Ovary (tissue), 9 donors: ENCODE measurements around the gene CEP72. TPM values are rescaled to one million over a fixed set of nuclear protein-coding genes. Genes with fewer than 3 reads are reported as not detected.

Experiments used
- DNase-seq, 5 donors: peaks; one replicate each; pipeline ENCODE4 v3.0.0-alpha.2; 2019 to 2020
- H3K27ac ChIP-seq, 2 donors: fragments of 200-600 bp; one replicate each; pipeline versions ENCODE4 v1.5.1 to v1.8.0; 2019 to 2022
- H3K27me3 ChIP-seq: fragments of 200-600 bp; one replicate; pipeline ENCODE4 v1.8.0; 2022
- H3K36me3 ChIP-seq: fragments of 200-600 bp; sonication (generic); one replicate; pipeline ENCODE4 v1.5.1; 2019
- H3K4me1 ChIP-seq: one replicate; pipeline ENCODE4 v1.8.1; 2013; ENCODE audit warnings: mild to moderate bottlenecking, moderate library complexity; ENCODE audit not compliant: insufficient read depth
- H3K4me3 ChIP-seq: fragments of 200-600 bp; sonication (generic); one replicate; pipeline ENCODE4 v1.5.1; 2017
- H3K9me3 ChIP-seq, 2 donors: fragments of 200-600 bp in 1 of 2; sonication (generic) in 1 of 2; one replicate each; pipeline versions ENCODE4 v1.5.1 to v1.8.1; 2013 to 2019; ENCODE audit warnings: mild to moderate bottlenecking in 1 of 2, moderate library complexity in 1 of 2
- EP300 ChIP-seq: sonication (generic); formaldehyde crosslinking; IDR thresholded peaks from one replicate; pipeline ENCODE4 v1.6.1; 2017; ENCODE audit warnings: antibody characterized with exemption
- POLR2A ChIP-seq: fragments of 450-650 bp; IDR thresholded peaks from one replicate; pipeline ENCODE4 v1.6.1; 2017; ENCODE audit warnings: antibody characterized with exemption, mild to moderate bottlenecking, moderate library complexity
- WGBS, 3 donors: extraction: QIAGEN DNeasy Blood & Tissue Kit in 1 of 3; methylation state at CpG; one replicate each; pipeline versions ENCODE4 v1.1.5 to v1.1.7; 2013 to 2017; 5-methylcytosine and 5-hydroxymethylcytosine counted together
- intact Hi-C, 4 donors: fragments of 100-400 bp; cut with DNase I; formaldehyde crosslinking; loops; one replicate each; pipeline versions ENCODE4 v1.11.0 to v1.15.1; 2022 to 2023
- polyA plus RNA-seq, 2 donors: library from polyadenylated mRNA; stranded (reverse); fragments of 200-250 nt in 1 of 2; fragments of 350-450 nt in 1 of 2; fragmentation: Illumina TruSeq in 1 of 2; extraction: RNeasy Lipid Tissue Mini Kit (QIAGEN cat#74804) in 1 of 2; gene quantifications; one replicate each; pipeline ENCODE4 v1.2.3, GENCODE V29; 2013 to 2014
- total RNA-seq, 7 donors: library from RNA; depleted of rRNA in 2 of 7; stranded (reverse); fragments of >200 nt in 2 of 7; fragmentation: NEBNext Ultra II Directional in 3 of 7; extraction: Animal tissue kit (Norgen Biotek cat#: 25700) in 3 of 7; gene quantifications; one replicate each; pipeline versions ENCODE4 v1.1.0 to v1.2.4, GENCODE V29; 2016 to 2023
- TF ChIP-seq, protein P1 (sequence below), 3 donors: fragments of 450-650 bp in 2 of 3; fragments of 200-600 bp in 1 of 3; IDR thresholded peaks; one replicate each; pipeline versions ENCODE4 v1.5.1 to v1.8.0; 2016 to 2022; ENCODE audit warnings: antibody characterized with exemption in 3 of 3, mild to moderate bottlenecking in 1 of 3
- donor health status: DM: no; HTN: no; CAD: no; lungs with moderate emphysema.
- donor health status: DM: no; HTN: no; CAD: no.
- donor health status: Bipolar disorder and iron deficiency.
- donor health status: DM: yes; HTN: yes; CAD: no.
- donor health status: DM: no; HTN: no; CAD: no.
- donor health status: DM: yes; HTN: yes; CAD: no.

The CEP72 gene
- total and polyA plus RNA-seq, 9 donors: 1.6 to 11.2 (median 7.7) TPM

DNA sequence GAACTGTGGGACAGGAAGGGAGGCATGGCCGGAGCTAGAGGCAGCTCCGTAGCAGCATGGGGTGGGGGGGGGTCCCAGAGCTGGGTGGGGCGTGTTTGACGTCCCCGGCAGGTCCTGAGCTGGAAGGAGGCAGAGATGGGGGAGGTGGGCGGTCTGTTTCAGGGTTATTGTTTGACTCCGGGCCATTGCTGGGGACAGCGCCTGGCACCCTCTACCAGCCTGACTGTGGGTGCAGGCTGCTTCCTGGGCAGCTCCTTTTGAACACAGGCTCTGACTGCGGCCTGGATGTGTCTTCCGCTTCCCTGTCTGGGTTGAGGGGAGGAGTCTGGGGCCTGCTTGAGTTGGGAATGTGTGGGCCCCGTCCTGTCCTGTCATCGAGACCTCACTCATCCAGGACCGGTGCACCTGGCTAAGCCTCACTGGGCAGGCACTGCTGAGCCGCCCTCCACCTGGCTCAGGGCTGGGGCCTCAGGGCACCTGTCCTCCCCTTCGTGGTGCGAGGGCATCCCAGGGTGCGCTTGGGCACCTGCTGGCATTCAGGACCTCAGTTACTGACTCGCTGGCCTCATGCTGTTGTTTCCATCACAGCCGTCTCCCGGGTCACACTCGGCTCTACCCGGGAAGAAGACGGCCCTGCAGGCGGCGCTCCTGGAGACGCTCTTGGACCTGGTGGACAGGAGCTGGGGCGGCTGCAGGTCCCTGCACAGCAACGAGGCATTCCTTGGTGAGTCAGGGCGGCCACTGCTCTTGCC, 26.5 kb downstream of the CEP72 start:
- intact Hi-C loops: no loop called here
- WGBS, 3 donors: 90 to 93% (median 91%) methylated on average over 25 to 29 of the region's 29 CpGs

DNA sequence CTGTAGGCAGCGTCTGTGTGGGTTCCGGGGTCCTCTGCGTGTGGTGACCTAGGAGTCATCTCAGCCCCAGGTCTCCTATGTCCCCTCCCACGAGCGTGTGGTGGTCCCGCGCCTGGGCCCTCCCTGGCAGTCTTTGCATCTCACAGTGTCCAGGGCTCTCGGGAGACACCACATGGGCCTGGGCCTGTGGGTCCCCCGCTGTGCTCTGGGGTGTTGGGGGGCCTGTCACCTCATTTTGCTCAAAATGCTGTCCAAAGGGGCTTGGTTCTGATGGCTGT, 27.1 kb downstream of the CEP72 start:
- no peaks in the 10 kb centered on the region for H3K36me3 ChIP-seq
- intact Hi-C loops: no loop called here
- peak in 1 of 5 donors; percentile 23 for DNase-seq

More for the DNA sequence above, 26.5 kb downstream of the CEP72 start:
- H3K9me3 ChIP-seq: no peaks in the 10 kb centered on the region
- H3K4me3 ChIP-seq: no peak overlapping the region
- H3K27me3 ChIP-seq: no peaks in the 10 kb centered on the region
- peak in 1 of 5 donors; percentile 24 for DNase-seq
- TF ChIP-seq POLR2A (no peak), EP300 (no peak)
- TF ChIP-seq, protein P1, sequence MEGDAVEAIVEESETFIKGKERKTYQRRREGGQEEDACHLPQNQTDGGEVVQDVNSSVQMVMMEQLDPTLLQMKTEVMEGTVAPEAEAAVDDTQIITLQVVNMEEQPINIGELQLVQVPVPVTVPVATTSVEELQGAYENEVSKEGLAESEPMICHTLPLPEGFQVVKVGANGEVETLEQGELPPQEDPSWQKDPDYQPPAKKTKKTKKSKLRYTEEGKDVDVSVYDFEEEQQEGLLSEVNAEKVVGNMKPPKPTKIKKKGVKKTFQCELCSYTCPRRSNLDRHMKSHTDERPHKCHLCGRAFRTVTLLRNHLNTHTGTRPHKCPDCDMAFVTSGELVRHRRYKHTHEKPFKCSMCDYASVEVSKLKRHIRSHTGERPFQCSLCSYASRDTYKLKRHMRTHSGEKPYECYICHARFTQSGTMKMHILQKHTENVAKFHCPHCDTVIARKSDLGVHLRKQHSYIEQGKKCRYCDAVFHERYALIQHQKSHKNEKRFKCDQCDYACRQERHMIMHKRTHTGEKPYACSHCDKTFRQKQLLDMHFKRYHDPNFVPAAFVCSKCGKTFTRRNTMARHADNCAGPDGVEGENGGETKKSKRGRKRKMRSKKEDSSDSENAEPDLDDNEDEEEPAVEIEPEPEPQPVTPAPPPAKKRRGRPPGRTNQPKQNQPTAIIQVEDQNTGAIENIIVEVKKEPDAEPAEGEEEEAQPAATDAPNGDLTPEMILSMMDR (IDR thresholded peaks at IDR 0.05): no peak
- no peak overlapping the region for H3K27ac ChIP-seq
- no peaks in the 10 kb centered on the region for H3K36me3 ChIP-seq
- no peaks in the 10 kb centered on the region for H3K4me1 ChIP-seq

GRCh38 chr5:639584-640213, 27.6 kb downstream of the CEP72 start:
- WGBS, 3 donors: 90 to 94% (median 91%) methylated on average over 17 to 20 of the region's 20 CpGs
- TF ChIP-seq, protein P1 (IDR thresholded peaks at IDR 0.05): no peak
- no peak for TF ChIP-seq POLR2A
- no peak for TF ChIP-seq EP300
- Histone ChIP-seq H3K9me3 (no peaks in the 10 kb centered on the region), H3K4me3 (no peak overlapping the region), H3K36me3 (no peaks in the 10 kb centered on the region), H3K27ac (no peak overlapping the region), H3K4me1 (no peaks in the 10 kb centered on the region), H3K27me3 (no peaks in the 10 kb centered on the region)
- peak in 1 of 5 donors; percentile 23 for DNase-seq
- intact Hi-C loops: no loop called here

More for the DNA sequence above, 27.1 kb downstream of the CEP72 start:
- H3K27me3 ChIP-seq: no peaks in the 10 kb centered on the region
- 90 to 95% (median 94%) methylated on average over 9 of the region's 9 CpGs for WGBS, 3 donors
- no peak overlapping the region for H3K27ac ChIP-seq
- no peaks in the 10 kb centered on the region for H3K9me3 ChIP-seq
- no peaks in the 10 kb centered on the region for H3K4me1 ChIP-seq
- TF ChIP-seq, protein P1 (IDR thresholded peaks at IDR 0.05): no peak
- TF ChIP-seq POLR2A (no peak), EP300 (no peak)
- H3K4me3 ChIP-seq: no peak overlapping the region

- peak in 1 of 5 donors; percentile 26 for DNase-seq
- TF ChIP-seq EP300 (no peak), POLR2A (no peak)
- TF ChIP-seq, protein P1 (IDR thresholded peaks at IDR 0.05): no peak
Measured at GRCh38 chr5:640461-641330, 28.6 kb downstream of the CEP72 start.

More at GRCh38 chr5:640461-641330, 28.6 kb downstream of the CEP72 start:
- Histone ChIP-seq H3K4me1 (no peaks in the 10 kb centered on the region), H3K4me3 (no peak overlapping the region), H3K27ac (no peak overlapping the region), H3K9me3 (no peaks in the 10 kb centered on the region), H3K36me3 (no peaks in the 10 kb centered on the region), H3K27me3 (no peaks in the 10 kb centered on the region)
- 86 to 89% (median 88%) methylated on average over 35 of the region's 35 CpGs for WGBS, 3 donors
- intact Hi-C loops: no loop called here
